GM12878 (cell line): ENCODE results near the gene CIB4. TPM values are rescaled to one million over a fixed set of nuclear protein-coding genes. Genes with fewer than 3 reads are reported as not detected.

Source experiments
- ATAC-seq: fragments of 200-7000 bp; cut with Tn5 transposase; 3 replicates; pipeline ENCODE4 v1.9.1; 2020; ENCODE audit warnings: mild to moderate bottlenecking, moderate library complexity
- BruUV-seq: library from RNA; stranded (reverse); fragments of 400-500 nt; replicated peaks from 2 replicates; lab custom pipeline; 2021; lab: Mats Ljungman, UMichigan
- CTCF ChIA-PET: fragments of 300-600 bp; sonication (Branson Sonifier 250); formaldehyde crosslinking; extraction: SDS; loops from one replicate; lab custom pipeline; 2021; ENCODE audit warnings: inconsistent platforms; lab: Yijun Ruan, JAX
- POLR2A ChIA-PET: fragments of 350-600 bp; formaldehyde crosslinking; extraction: SDS; loops from one replicate; lab custom pipeline; 2021; ENCODE audit warnings: inconsistent platforms; lab: Charles Lee
- RAD21 ChIA-PET: fragments of 300-600 bp; sonication (Branson Sonifier 250); formaldehyde crosslinking; loops from one replicate; lab custom pipeline; 2023; ENCODE audit warnings: antibody characterized with exemption; ENCODE audit not compliant: unreplicated experiment; lab: Charles Lee
- SMC1A ChIA-PET: fragments of 300-600 bp; sonication (Branson Sonifier 250); formaldehyde crosslinking; loops from one replicate; lab custom pipeline; 2023; ENCODE audit not compliant: unreplicated experiment, uncharacterized antibody; lab: Charles Lee
- DNase-seq: peaks from one replicate; pipeline ENCODE4 v3.0.0-alpha.2; 2011; ENCODE audit warnings: low read depth, low spot score
- FAIRE-seq: peaks from 3 replicates; lab custom pipeline; 2011; peaks lifted over from hg19 to GRCh38; lab: Jason Lieb, UNC
- H2AFZ ChIP-seq: 2 replicates; pipeline ENCODE4 v1.6.0; 2011; ENCODE audit warnings: low read depth, low read length, control low read depth; ENCODE audit not compliant: control insufficient read depth
- H3K27ac ChIP-seq: 2 replicates; pipeline ENCODE4 v1.5.1; 2011; ENCODE audit warnings: control low read depth; ENCODE audit not compliant: control insufficient read depth, insufficient read depth
- H3K27me3 ChIP-seq, 2 experiments: replicated peaks in 1 of 2; 2 replicates each; pipeline versions ENCODE4 v1.6.0 to v1.6.1; 2011; ENCODE audit warnings: low read length in 1 of 2; ENCODE audit not compliant: control insufficient read depth in 2 of 2, insufficient read depth in 2 of 2
- H3K36me3 ChIP-seq, 2 experiments: 2 replicates each; pipeline ENCODE4 v1.5.1; 2011; ENCODE audit warnings: low read length in 1 of 2; ENCODE audit not compliant: control insufficient read depth in 2 of 2, insufficient read depth in 2 of 2
- H3K4me1 ChIP-seq: 2 replicates; pipeline ENCODE4 v1.6.1; 2011; ENCODE audit warnings: mild to moderate bottlenecking, low read length, moderate library complexity, mixed read lengths; ENCODE audit not compliant: control insufficient read depth, insufficient read depth
- H3K4me2 ChIP-seq: 2 replicates; pipeline ENCODE4 v1.6.0; 2011; ENCODE audit warnings: control low read depth; ENCODE audit not compliant: control insufficient read depth, insufficient read depth
- H3K4me3 ChIP-seq: fragments of 200-600 bp; sonication (generic); 2 replicates; pipeline ENCODE4 v1.5.1; 2016
- H3K79me2 ChIP-seq: 2 replicates; pipeline ENCODE4 v1.6.0; 2011; ENCODE audit warnings: low read length; ENCODE audit not compliant: control insufficient read depth, insufficient read depth
- H3K9ac ChIP-seq: 2 replicates; pipeline ENCODE4 v1.8.0; 2011; ENCODE audit warnings: low read length, control low read depth, mixed read lengths; ENCODE audit not compliant: control insufficient read depth, insufficient read depth
- H3K9me3 ChIP-seq: replicated peaks from 3 replicates; pipeline ENCODE4 v1.5.1; 2011; ENCODE audit warnings: mild to moderate bottlenecking, low read length; ENCODE audit not compliant: control insufficient read depth, insufficient read depth
- H4K20me1 ChIP-seq: 2 replicates; pipeline ENCODE4 v1.6.0; 2011; ENCODE audit not compliant: control insufficient read depth, insufficient read depth
- CBFB ChIP-seq: IDR thresholded peaks from 2 replicates; pipeline ENCODE4 v1.6.1; 2016; ENCODE audit warnings: antibody characterized with exemption, low read depth
- CEBPB ChIP-seq, 2 experiments: fragments of 150-350 bp in 1 of 2; IDR thresholded peaks; 2 replicates each; pipeline ENCODE4 v1.6.1; 2012 to 2014; ENCODE audit warnings: low read depth in 2 of 2, low read length in 2 of 2, borderline replicate concordance in 1 of 2, inconsistent platforms in 1 of 2
- EED ChIP-seq: sonication (generic); IDR thresholded peaks from 2 replicates; pipeline ENCODE4 v1.6.1; 2016; ENCODE audit warnings: antibody characterized with exemption, low read depth
- GABPA ChIP-seq: IDR thresholded peaks from 2 replicates; pipeline ENCODE4 v1.6.1; 2014; ENCODE audit warnings: antibody characterized with exemption, low read depth, mild to moderate bottlenecking, inconsistent platforms
- HDGF ChIP-seq: fragments of 450-650 bp; IDR thresholded peaks from 2 replicates; pipeline ENCODE4 v1.6.1; 2016; ENCODE audit warnings: antibody characterized with exemption
- IKZF1 ChIP-seq: fragments of 450-650 bp; conservative IDR thresholded peaks from 2 replicates; pipeline ENCODE4 v1.6.1; 2017; ENCODE audit warnings: antibody characterized with exemption, mild to moderate bottlenecking
- KDM1A ChIP-seq: fragments of 200-600 bp; sonication (generic); IDR thresholded peaks from 2 replicates; pipeline ENCODE4 v1.6.1; 2016; ENCODE audit warnings: borderline replicate concordance
- NFIC ChIP-seq: IDR thresholded peaks from 2 replicates; pipeline ENCODE4 v1.6.1; 2012; ENCODE audit warnings: low read depth, mild to moderate bottlenecking, inconsistent platforms, low read length, moderate library complexity
- NFYB ChIP-seq: IDR thresholded peaks from 2 replicates; pipeline ENCODE4 v1.6.1; 2011; ENCODE audit warnings: low read depth, mild to moderate bottlenecking, low read length, improper control_type of control experiment, moderate library complexity; ENCODE audit not compliant: insufficient read depth
- NR2C2 ChIP-seq: IDR thresholded peaks from 2 replicates; pipeline ENCODE4 v1.6.1; 2011; ENCODE audit warnings: borderline replicate concordance, low read depth; ENCODE audit not compliant: control insufficient read depth, insufficient read length
- PAX5 ChIP-seq: IDR thresholded peaks from 2 replicates; pipeline ENCODE4 v1.6.1; 2011; ENCODE audit warnings: low read depth, low read length, borderline replicate concordance
- PAX8 ChIP-seq: fragments of 450-650 bp; IDR thresholded peaks from 2 replicates; pipeline ENCODE4 v1.6.1; 2017; ENCODE audit warnings: mild to moderate bottlenecking, moderate library complexity
- RBBP5 ChIP-seq: fragments of 200-600 bp; sonication (generic); conservative IDR thresholded peaks from 2 replicates; pipeline ENCODE4 v1.6.1; 2016
- YY1 ChIP-seq: IDR thresholded peaks from 2 replicates; pipeline ENCODE4 v1.6.1; 2011; ENCODE audit warnings: low read depth, mild to moderate bottlenecking, low read length
- ZNF217 ChIP-seq: fragments of 450-650 bp; IDR thresholded peaks from 2 replicates; pipeline ENCODE4 v1.6.1; 2017; ENCODE audit warnings: antibody characterized with exemption, mild to moderate bottlenecking
- ZNF274 ChIP-seq: IDR thresholded peaks from one replicate; pipeline ENCODE4 v1.8.0; 2011; ENCODE audit not compliant: insufficient read length, insufficient read depth
- WGBS: methylation state at CpG from one replicate; pipeline ENCODE4 v1.1.6; 2016; ENCODE audit warnings: low lambda C conversion rate; ENCODE audit not compliant: insufficient replicate concordance, insufficient coverage; ENCODE audit errors: missing lambda C conversion rate; 5-methylcytosine and 5-hydroxymethylcytosine counted together
- in situ Hi-C: fragments of 300-500 bp; cut with MboI; formaldehyde crosslinking; loops from 9 replicates; pipeline ENCODE4 v1.14.3; 2018; ENCODE audit warnings: mixed read lengths
- intact Hi-C: fragments of 100-400 bp; cut with micrococcal nuclease; formaldehyde crosslinking; loops from one replicate; pipeline ENCODE4 v1.14.2; 2022; ENCODE audit not compliant: unreplicated experiment
- polyA plus RNA-seq, 11 experiments: library from polyadenylated mRNA; depleted of rRNA in 4 of 11; unstranded in 6 of 11; stranded (reverse) in 5 of 11; fragments of >200 nt; fragmentation: Nextera tagmentation in 4 of 11; fragmentation: Illumina TruSeq in 1 of 11; extraction: Ambion mirVana in 4 of 11; extraction: Trizol in 1 of 11; gene quantifications; 1 replicate in 1 of 11; 2 replicates in 10 of 11; pipeline versions ENCODE4 v1.2.1 to v1.2.3, GENCODE V29; 2011 to 2016; ENCODE audit warnings: inconsistent platforms in 2 of 11, missing spikeins in 2 of 11, low read depth in 1 of 11
- total RNA-seq, 4 experiments: library from RNA; depleted of rRNA in 3 of 4; stranded (reverse); fragments of >200 nt in 3 of 4; fragmentation: Illumina TruSeq in 1 of 4; extraction: Trizol in 1 of 4; gene quantifications; 2 replicates each; pipeline versions ENCODE4 v1.2.1 to v1.2.3, GENCODE V29; 2013 to 2021
- TF ChIP-seq, protein P1 (sequence below): fragments of 450-650 bp; formaldehyde crosslinking; IDR thresholded peaks from 2 replicates; pipeline ENCODE4 v1.4.0; 2022; ENCODE audit warnings: mild to moderate bottlenecking, moderate library complexity
- TF ChIP-seq, protein P2 (sequence below): fragments of 450-650 bp; formaldehyde crosslinking; IDR thresholded peaks from 2 replicates; pipeline ENCODE4 v1.5.0; 2022; ENCODE audit warnings: mild to moderate bottlenecking, missing genetic modification characterization

The CIB4 gene
- total and polyA plus RNA-seq, 10 of the 15 experiments (the other 5 are each of a cell fraction or from before 2014, with no cell fraction given), result not detected

DNA sequence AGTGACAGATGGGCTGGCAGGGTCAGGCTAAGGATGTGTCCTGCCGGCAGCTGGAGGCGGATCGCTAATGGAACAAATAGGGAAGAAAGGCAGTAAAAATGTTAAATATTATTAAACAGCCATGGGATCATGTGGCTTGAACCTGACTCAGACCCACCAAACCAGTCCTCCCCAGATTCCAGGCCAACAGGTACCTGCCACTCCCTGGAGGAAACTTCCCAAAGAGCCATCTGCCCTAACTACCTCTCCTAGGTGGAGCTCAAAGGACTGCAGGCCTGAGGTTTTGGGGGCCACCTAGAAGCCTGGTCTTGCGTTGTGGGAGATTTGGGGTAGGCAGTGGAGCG lies 34.3 kb downstream of the CIB4 start:
- TF ChIP-seq YY1 (no peak), RBBP5 (no peak), NFIC (no peak), CEBPB (IDR thresholded peaks at IDR 0.05; ENCODE audit: borderline replicate concordance in 1 of 2, low read depth in 2 of 2, low read length in 2 of 2) (no peak), ZNF217 (no peak), KDM1A (no peak), IKZF1 (no peak), CBFB (no peak), EED (no peak), PAX5 (no peak), PAX8 (no peak), HDGF (no peak), NR2C2 (no peak), GABPA (no peak), NFYB (no peak), ZNF274 (no peak)
- TF ChIP-seq, protein P1, sequence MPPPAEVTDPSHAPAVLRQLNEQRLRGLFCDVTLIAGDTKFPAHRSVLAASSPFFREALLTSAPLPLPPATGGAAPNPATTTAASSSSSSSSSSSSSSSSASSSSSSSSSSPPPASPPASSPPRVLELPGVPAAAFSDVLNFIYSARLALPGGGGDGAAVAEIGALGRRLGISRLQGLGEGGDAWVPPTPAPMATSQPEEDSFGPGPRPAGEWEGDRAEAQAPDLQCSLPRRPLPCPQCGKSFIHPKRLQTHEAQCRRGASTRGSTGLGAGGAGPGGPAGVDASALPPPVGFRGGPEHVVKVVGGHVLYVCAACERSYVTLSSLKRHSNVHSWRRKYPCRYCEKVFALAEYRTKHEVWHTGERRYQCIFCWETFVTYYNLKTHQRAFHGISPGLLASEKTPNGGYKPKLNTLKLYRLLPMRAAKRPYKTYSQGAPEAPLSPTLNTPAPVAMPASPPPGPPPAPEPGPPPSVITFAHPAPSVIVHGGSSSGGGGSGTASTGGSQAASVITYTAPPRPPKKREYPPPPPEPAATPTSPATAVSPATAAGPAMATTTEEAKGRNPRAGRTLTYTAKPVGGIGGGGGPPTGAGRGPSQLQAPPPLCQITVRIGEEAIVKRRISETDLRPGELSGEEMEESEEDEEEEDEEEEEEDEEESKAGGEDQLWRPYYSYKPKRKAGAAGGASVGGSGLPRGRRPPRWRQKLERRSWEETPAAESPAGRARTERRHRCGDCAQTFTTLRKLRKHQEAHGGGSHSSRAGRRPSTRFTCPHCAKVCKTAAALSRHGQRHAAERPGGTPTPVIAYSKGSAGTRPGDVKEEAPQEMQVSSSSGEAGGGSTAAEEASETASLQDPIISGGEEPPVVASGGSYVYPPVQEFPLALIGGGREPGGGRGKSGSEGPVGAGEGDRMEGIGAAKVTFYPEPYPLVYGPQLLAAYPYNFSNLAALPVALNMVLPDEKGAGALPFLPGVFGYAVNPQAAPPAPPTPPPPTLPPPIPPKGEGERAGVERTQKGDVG (CRISPR knock-in tag), result no peak
- TF ChIP-seq, protein P2, sequence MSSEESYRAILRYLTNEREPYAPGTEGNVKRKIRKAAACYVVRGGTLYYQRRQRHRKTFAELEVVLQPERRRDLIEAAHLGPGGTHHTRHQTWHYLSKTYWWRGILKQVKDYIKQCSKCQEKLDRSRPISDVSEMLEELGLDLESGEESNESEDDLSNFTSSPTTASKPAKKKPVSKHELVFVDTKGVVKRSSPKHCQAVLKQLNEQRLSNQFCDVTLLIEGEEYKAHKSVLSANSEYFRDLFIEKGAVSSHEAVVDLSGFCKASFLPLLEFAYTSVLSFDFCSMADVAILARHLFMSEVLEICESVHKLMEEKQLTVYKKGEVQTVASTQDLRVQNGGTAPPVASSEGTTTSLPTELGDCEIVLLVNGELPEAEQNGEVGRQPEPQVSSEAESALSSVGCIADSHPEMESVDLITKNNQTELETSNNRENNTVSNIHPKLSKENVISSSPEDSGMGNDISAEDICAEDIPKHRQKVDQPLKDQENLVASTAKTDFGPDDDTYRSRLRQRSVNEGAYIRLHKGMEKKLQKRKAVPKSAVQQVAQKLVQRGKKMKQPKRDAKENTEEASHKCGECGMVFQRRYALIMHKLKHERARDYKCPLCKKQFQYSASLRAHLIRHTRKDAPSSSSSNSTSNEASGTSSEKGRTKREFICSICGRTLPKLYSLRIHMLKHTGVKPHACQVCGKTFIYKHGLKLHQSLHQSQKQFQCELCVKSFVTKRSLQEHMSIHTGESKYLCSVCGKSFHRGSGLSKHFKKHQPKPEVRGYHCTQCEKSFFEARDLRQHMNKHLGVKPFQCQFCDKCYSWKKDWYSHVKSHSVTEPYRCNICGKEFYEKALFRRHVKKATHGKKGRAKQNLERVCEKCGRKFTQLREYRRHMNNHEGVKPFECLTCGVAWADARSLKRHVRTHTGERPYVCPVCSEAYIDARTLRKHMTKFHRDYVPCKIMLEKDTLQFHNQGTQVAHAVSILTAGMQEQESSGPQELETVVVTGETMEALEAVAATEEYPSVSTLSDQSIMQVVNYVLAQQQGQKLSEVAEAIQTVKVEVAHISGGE (CRISPR knock-in tag), result no peak
- Histone ChIP-seq H3K79me2 (no peaks in the 10 kb centered on the region), H2AFZ (no peak overlapping the region), H4K20me1 (no peaks in the 10 kb centered on the region), H3K27me3 (no peaks in the 10 kb centered on the region; a peak in 2 of 4 replicates), H3K4me2 (no peak overlapping the region), H3K27ac (no peak overlapping the region), H3K9ac (no peak overlapping the region), H3K4me3 (no peak overlapping the region), H3K4me1 (no peaks in the 10 kb centered on the region), H3K36me3 (no peaks in the 10 kb centered on the region), H3K9me3 (no peaks in the 10 kb centered on the region)
- WGBS, result 53% methylated on average over 5 of the region's 5 CpGs
- BruUV-seq, result no TSS peak
- no peak for FAIRE-seq
- in situ Hi-C loops (no loop called here), intact Hi-C loops (no loop called here)
- RAD21 ChIA-PET, result interaction anchor here (1.0 to 1.3 kb wide), 4 partner anchors 10 to 138 kb away, joined by 3 to 5 read pairs (median 3); no protein-coding TSS in a partner anchor
- POLR2A ChIA-PET, result no interaction called here
- SMC1A ChIA-PET, result interaction anchor here (1.4 to 6.2 kb wide), 2 partner anchors 40 to 138 kb away, joined by 4 to 53 read pairs; no protein-coding TSS in a partner anchor
- CTCF ChIA-PET, result interaction anchor here (0.6 to 8.3 kb wide), 10 partner anchors 9 to 343 kb away, joined by 3 to 156 read pairs (median 5); no protein-coding TSS in a partner anchor
- no peak for ATAC-seq
- DNase-seq, result no peak
